HEK293T (cell line): ENCODE measurements around the gene SCO2.

Experiments used
- ARNT ChIP-seq: fragments of 450-650 bp; IDR thresholded peaks from 2 replicates; pipeline ENCODE4 v1.6.1; 2017; ENCODE audit warnings: mild to moderate bottlenecking
- BHLHE40 ChIP-seq: fragments of 450-650 bp; IDR thresholded peaks from 2 replicates; pipeline ENCODE4 v1.6.1; 2016; ENCODE audit warnings: mild to moderate bottlenecking, moderate library complexity, borderline replicate concordance
- FOXA1 ChIP-seq: fragments of 450-650 bp; IDR thresholded peaks from 2 replicates; pipeline ENCODE4 v1.6.1; 2016; ENCODE audit warnings: mild to moderate bottlenecking
- FOXK2 ChIP-seq: fragments of 450-650 bp; IDR thresholded peaks from 2 replicates; pipeline ENCODE4 v1.6.1; 2016; ENCODE audit warnings: mild to moderate bottlenecking
- FOXM1 ChIP-seq: fragments of 450-650 bp; IDR thresholded peaks from 2 replicates; pipeline ENCODE4 v1.6.1; 2017; ENCODE audit warnings: mild to moderate bottlenecking, borderline replicate concordance
- HDGF ChIP-seq: fragments of 450-650 bp; IDR thresholded peaks from 2 replicates; pipeline ENCODE4 v1.6.1; 2017; ENCODE audit warnings: antibody characterized with exemption, borderline replicate concordance
- SP1 ChIP-seq: fragments of 450-650 bp; IDR thresholded peaks from 2 replicates; pipeline ENCODE4 v1.6.1; 2017
- SUZ12 ChIP-seq: fragments of 450-650 bp; IDR thresholded peaks from 2 replicates; pipeline ENCODE4 v1.6.1; 2016; ENCODE audit warnings: mild to moderate bottlenecking
- TARDBP ChIP-seq: fragments of 450-650 bp; IDR thresholded peaks from 2 replicates; pipeline ENCODE4 v1.6.1; 2016

DNA sequence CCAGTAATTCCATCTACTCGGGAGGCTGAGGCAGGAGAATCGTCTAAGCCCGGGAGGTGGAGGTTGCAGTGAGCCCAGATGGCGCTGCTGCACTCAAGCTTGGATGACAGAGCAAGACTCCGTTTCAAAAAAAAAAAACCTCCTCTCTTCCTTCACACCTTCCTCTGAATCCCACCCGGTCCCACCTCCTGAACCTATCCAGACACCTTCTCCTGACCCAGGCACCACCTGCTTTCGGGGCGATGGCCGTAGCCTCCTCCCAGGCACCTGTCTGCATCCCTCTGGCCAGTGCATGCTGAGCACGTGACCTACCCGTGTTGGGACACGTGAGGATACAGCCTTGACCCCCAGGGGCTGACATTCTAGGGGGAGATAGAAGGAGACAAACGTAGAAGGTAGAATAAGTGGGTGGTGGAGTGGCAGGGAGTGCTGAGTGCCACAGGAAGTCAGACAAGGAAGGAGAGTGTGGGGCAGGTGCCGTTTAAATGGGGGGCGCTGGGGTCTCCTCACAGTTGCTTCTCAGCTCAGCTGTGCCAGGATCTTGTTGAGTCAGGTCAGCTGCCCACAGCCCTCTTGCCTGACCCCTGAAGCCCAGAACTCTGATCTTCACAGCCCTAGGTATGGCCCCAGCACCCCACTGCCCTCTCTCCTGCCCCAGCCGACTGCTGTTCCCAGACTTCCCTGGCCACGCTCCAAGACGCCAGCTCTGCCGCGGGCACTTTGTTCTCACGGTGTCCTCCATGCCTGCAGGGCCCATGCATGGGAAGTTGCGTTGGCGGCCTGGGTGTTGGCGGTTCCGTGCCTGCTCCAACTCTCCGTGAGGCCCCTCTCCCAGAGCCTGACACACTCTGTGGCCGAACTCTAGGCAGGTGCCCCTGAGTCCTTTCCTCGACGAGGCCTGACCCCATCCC, 39.9 kb downstream of the SCO2 start:
- TF ChIP-seq SUZ12 (no peak), TARDBP (no peak), ARNT (no peak), SP1 (no peak), FOXA1 (no peak), FOXM1 (no peak), HDGF (no peak), FOXK2 (no peak), BHLHE40 (no peak)
